ENCODE results near the gene APOD. TPM values are rescaled to one million over a fixed set of nuclear protein-coding genes. Genes with fewer than 3 reads are reported as not detected.
A peak's percentile ranks its signal among the peaks of the same experiment; 100 is the strongest.

The APOD gene
- total RNA-seq, 2 donors from 2014 or later = not detected

GRCh38 chr3:195582947-195583346, 793 bp downstream of the APOD start:
- H3K4me1 Mint-ChIP-seq = peaks cover 4% of the 10 kb centered on the region
- no peak overlapping the region for H3K4me3 Mint-ChIP-seq
- 82 to 88% methylated on average over 7 to 9 of the region's 9 CpGs for WGBS, 2 experiments (ENCODE audit: insufficient coverage in 1 of 2, insufficient read length in 1 of 2)
- no peaks in the 10 kb centered on the region for H3K27me3 ChIP-seq (ENCODE audit: control insufficient read depth, insufficient read depth, low read length, poor library complexity, severe bottlenecking)
- H3K4me3 ChIP-seq (ENCODE audit: low read length) = no peak overlapping the region
- H3K4me1 ChIP-seq (ENCODE audit: control insufficient read depth, insufficient read depth, low read length) = no peaks in the 10 kb centered on the region
- no peak overlapping the region for H3K27ac Mint-ChIP-seq
- H3K27ac ChIP-seq (ENCODE audit: low read depth, low read length) = no peak overlapping the region
- H3K9me3 Mint-ChIP-seq = no peaks in the 10 kb centered on the region
- H3K9ac ChIP-seq (ENCODE audit: extremely low read depth, low read length, poor library complexity, severe bottlenecking) = no peak overlapping the region
- H3K36me3 Mint-ChIP-seq (ENCODE audit: low read depth) = no peaks in the 10 kb centered on the region
- no peaks in the 10 kb centered on the region for H3K9me3 ChIP-seq (ENCODE audit: control insufficient read depth, low read length)
- no peaks in the 10 kb centered on the region for H3K36me3 ChIP-seq (ENCODE audit: control insufficient read depth, insufficient read depth, low read length)
- peaks cover 6% of the 10 kb centered on the region for H3K27me3 Mint-ChIP-seq (ENCODE audit: insufficient read depth)
- peak; percentile 77 for DNase-seq
- peak; percentile 56 for TF ChIP-seq CTCF (conservative IDR thresholded peaks at IDR 0.05)

- Mint-ChIP-seq H3K4me3 (no peak overlapping the region), H3K27ac (no peak overlapping the region), H3K36me3 (ENCODE audit: low read depth) (no peaks in the 10 kb centered on the region), H3K27me3 (ENCODE audit: insufficient read depth) (peaks cover 6% of the 10 kb centered on the region), H3K4me1 (peaks cover 4% of the 10 kb centered on the region), H3K9me3 (no peaks in the 10 kb centered on the region)
- 89 to 91% methylated on average over 3 to 6 of the region's 6 CpGs for WGBS, 2 experiments (ENCODE audit: insufficient coverage in 1 of 2, insufficient read length in 1 of 2)
- no peaks in the 10 kb centered on the region for H3K9me3 ChIP-seq (ENCODE audit: control insufficient read depth, low read length)
- no peak for DNase-seq
- no peaks in the 10 kb centered on the region for H3K27me3 ChIP-seq (ENCODE audit: control insufficient read depth, insufficient read depth, low read length, poor library complexity, severe bottlenecking)
- H3K4me1 ChIP-seq (ENCODE audit: control insufficient read depth, insufficient read depth, low read length) = no peaks in the 10 kb centered on the region
- TF ChIP-seq CTCF (conservative IDR thresholded peaks at IDR 0.05) = no peak
- H3K36me3 ChIP-seq (ENCODE audit: control insufficient read depth, insufficient read depth, low read length) = no peaks in the 10 kb centered on the region
- no peak overlapping the region for H3K27ac ChIP-seq (ENCODE audit: low read depth, low read length)
- no peak overlapping the region for H3K4me3 ChIP-seq (ENCODE audit: low read length)
- no peak overlapping the region for H3K9ac ChIP-seq (ENCODE audit: extremely low read depth, low read length, poor library complexity, severe bottlenecking)
Measured at GRCh38 chr3:195580744-195581443, 2.8 kb downstream of the APOD start.

- H3K9me3 ChIP-seq (ENCODE audit: control insufficient read depth, low read length) = no peaks in the 10 kb centered on the region
- no peak overlapping the region for H3K27ac Mint-ChIP-seq
- no peak overlapping the region for H3K4me3 Mint-ChIP-seq
- DNase-seq = no peak
- H3K4me1 Mint-ChIP-seq = no peaks in the 10 kb centered on the region
- WGBS, 2 experiments (ENCODE audit: insufficient coverage in 1 of 2, insufficient read length in 1 of 2) = 91 to 92% methylated on average over 8 to 12 of the region's 12 CpGs
- H3K36me3 Mint-ChIP-seq (ENCODE audit: low read depth) = no peaks in the 10 kb centered on the region
- H3K27ac ChIP-seq (ENCODE audit: low read depth, low read length) = no peak overlapping the region
- no peaks in the 10 kb centered on the region for H3K36me3 ChIP-seq (ENCODE audit: control insufficient read depth, insufficient read depth, low read length)
- no peak overlapping the region for H3K4me3 ChIP-seq (ENCODE audit: low read length)
- H3K9me3 Mint-ChIP-seq = no peaks in the 10 kb centered on the region
- TF ChIP-seq CTCF (conservative IDR thresholded peaks at IDR 0.05) = no peak
- no peaks in the 10 kb centered on the region for H3K4me1 ChIP-seq (ENCODE audit: control insufficient read depth, insufficient read depth, low read length)
- peaks cover 6% of the 10 kb centered on the region for H3K27me3 Mint-ChIP-seq (ENCODE audit: insufficient read depth)
- H3K9ac ChIP-seq (ENCODE audit: extremely low read depth, low read length, poor library complexity, severe bottlenecking) = no peak overlapping the region
- H3K27me3 ChIP-seq (ENCODE audit: control insufficient read depth, insufficient read depth, low read length, poor library complexity, severe bottlenecking) = no peaks in the 10 kb centered on the region
Measured at GRCh38 chr3:195579281-195579680, 4.5 kb downstream of the APOD start.
